HG02938 (cell line): ENCODE measurements around the gene VEGFA.

Experiments
- ATAC-seq: cut with Tn5 transposase; IDR thresholded peaks from one replicate; pipeline ENCODE4 v1.9.1; 2021; ENCODE audit warnings: mild to moderate bottlenecking, moderate library complexity; ENCODE audit not compliant: unreplicated experiment

The VEGFA gene

DNA sequence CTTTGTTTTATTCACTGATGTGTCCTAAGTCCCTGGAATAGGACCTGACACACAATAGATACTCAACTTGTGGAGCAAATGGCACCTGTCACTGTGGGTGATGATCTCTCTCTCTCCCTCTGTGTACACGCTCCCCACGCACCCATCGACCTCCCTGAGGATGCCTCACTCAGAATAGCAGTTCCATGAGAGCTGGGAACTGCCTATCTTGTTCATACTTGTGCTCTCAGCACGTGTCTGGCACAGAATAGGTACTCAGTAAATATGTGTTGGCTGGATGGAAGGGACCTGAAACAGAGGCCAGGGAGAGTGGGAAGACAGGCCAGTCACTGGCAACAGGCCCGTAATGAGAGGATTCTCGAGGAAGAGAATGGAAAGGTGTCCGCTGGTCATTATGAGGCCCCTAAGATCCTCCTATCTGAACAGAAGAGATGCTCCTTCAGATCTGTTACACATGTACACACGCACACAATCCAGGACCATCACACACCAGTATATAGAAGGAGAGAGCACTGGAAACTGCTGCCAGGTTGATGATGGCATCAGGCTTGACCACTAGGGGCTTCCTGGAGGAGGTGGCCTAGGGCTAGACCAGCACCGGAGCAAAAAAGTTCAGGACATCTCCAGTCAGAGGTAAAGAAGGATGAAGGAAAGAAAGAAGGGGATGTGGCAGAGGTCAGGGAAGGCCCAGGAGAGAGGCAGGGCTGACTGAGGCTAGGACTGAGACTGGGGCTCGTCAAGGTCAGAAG, 30.9 kb downstream of the VEGFA start:
- no peak for ATAC-seq

DNA sequence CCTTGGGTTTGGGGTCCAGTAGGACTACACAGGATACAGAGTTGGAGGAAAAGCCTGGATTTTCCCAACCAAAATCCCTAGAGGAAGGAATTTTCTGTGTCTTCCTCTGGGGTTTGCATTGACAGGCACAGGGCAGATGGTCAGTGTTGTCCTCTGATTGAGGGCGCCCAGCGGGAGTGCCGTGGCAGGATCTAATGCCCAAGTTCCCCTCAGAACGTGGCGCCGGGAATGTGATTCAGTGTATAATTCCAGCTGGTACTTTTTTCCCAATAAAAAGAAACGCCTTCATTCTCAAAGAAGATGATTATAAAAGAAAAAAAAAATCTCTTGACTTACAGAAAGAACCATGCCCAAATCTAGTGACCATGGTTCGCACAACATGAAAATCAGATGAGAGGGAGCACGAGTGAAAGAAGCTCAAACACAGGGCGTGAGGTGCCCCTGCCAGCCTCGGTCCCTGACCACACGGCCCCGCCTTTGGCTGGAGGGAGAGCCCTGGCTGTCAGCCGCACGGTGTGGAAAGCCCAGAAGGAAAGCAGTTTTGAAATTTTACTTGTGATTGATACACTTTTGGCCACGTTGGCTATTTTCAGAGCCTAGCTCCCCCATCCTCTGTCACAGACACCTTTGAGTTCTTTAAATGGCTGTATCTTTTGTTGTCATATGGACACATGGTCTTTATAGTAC, 31.6 kb downstream of the VEGFA start:
- no peak for ATAC-seq

DNA sequence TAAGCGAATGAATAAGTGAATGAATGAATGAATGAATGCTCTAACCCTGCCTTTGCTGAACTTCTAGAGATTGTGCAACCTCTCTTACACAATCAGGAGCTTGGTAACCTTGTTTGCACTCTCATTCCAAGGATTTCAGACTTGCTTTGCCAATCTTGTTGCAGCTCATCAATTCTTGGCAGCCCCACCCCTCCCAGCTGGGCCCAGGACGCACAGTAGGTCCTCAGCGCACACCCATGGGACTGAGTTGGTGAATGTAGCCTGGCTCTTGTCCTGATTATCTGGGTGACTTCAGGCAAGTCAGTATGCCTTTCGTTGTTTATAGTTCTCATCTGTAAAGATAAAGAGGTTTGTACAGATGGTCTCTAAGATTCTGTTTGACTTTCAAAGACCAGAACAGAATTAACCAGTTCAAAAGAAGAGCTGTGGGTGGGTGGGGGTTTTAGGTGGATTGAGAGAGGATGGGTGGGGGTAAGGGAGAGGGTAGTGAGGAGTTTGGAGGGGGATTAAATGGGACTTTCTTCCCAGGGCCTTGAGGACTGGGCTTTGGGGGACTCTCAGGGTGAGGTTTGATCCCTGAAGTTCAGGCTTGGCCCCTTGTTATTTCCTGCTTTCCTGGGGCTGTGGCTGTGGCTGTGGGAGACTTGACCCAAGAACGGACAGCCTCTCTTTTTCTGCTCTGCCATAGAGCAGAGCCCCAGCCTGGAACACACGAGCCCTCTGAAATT, 33.2 kb downstream of the VEGFA start:
- ATAC-seq = no peak

GRCh38 chr6:43803783-43804549, 34.0 kb downstream of the VEGFA start:
- ATAC-seq = no peak

- ATAC-seq = no peak
These were observed 34.7 kb downstream of the VEGFA start for GRCh38 chr6:43804550-43805223.

- no peak for ATAC-seq
These were observed 35.7 kb downstream of the VEGFA start for GRCh38 chr6:43805699-43806042.

- no peak for ATAC-seq
These were observed 36.2 kb downstream of the VEGFA start for GRCh38 chr6:43806043-43806757.

DNA sequence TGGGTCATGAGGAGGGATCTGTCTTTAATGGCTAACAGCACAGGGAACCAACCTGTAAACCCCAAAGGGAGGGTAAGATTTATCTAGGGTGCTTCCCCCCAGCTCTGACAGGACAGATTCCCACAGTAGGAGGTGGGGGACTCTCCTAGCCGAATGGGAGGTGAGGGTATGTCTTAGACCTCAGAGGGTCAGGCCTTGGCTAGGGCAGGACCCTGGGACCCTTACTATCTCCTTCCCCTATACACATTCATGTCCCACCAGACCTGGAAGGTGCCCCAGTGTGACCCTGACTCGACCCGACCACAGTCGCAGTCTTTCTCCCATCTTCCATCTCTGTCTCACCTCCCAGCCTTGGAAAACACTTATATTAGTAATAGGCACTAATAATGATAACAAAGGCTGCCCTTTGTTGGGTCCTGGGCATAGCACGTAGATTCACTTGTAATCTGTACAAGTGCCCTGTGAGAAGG, 36.8 kb downstream of the VEGFA start:
- ATAC-seq = no peak

- no peak for ATAC-seq
These were observed 37.4 kb downstream of the VEGFA start for GRCh38 chr6:43807228-43808061.

GRCh38 chr6:43808412-43808811, 38.4 kb downstream of the VEGFA start:
- ATAC-seq = no peak

GRCh38 chr6:43809417-43810305, 39.6 kb downstream of the VEGFA start:
- no peak for ATAC-seq

DNA sequence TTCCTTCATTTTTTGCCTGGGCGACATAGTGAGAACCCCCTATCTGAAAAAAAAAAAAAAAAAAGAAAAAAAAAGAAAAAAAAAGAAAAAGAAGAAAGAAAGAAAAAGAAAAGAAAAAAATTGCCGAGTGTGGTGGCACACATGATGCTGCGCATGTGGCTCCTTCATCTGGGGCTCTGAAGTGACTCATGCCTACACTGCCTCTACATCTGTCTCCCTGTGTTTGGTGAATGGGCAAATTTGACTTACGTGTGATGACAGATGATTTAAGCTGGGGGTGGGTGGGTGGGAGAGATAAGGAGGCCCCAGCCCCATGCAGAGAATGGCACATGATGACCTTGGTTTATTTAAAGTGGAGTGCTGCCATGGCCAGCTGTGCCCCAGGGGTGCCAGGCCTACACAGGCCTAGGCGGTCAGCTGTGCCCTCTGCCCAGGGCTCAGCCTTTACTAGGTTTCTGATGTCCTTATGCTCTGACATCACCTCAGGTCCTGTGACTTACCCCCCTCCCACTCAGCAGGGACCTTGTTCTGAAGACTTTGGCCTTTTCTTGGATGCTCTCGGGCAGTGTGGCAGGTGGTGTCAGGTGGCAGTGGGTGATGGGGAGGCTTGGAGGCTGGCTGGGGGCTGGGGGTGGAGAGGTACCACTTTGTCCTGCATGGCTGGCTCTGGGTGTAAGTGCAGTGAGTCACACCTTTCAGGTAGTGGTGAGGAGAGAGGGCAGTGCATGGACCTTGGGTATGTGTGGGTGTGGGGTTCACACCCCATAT, 41.1 kb downstream of the VEGFA start:
- ATAC-seq = no peak

- no peak for ATAC-seq
These were observed 41.7 kb downstream of the VEGFA start for GRCh38 chr6:43811733-43812099.

DNA sequence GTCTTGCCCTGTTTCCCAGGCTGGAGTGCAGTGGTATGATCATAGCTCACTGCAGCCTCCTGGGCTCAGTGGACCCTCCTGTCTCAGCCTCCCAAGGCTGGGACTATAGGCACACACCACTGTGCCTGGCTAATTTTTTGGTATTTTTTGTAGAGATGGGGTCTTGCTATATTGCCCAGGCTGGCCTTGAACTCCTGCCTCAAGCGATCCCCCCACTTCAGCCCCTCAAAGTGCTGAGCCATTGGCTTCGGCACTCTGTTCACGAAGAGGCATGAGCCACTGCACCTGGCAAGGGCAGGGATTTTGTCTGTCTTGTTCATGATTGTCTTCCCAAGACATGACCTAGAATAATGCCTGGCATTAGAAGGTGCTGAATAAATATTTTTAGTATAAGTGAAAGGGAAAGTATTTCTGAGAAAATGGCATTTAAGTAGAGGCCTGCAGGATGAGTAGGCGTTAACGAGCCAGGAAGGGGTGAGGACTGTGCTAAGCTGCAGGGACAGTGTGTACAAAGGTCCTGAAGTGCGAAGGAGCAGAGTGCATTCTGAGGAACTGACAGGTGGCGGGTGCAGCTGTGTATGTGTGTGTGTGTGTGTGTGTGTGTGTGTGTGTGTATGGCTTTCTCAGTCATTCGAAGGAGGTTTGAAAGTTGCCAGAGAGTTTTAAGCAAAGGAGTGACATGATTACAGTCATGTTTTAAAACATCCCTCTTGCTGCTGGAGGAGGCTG, 43.0 kb downstream of the VEGFA start:
- no peak for ATAC-seq

- no peak for ATAC-seq
These were observed 44.1 kb downstream of the VEGFA start for GRCh38 chr6:43814111-43814510.

- no peak for ATAC-seq
These were observed 44.9 kb downstream of the VEGFA start for GRCh38 chr6:43814865-43815264.

DNA sequence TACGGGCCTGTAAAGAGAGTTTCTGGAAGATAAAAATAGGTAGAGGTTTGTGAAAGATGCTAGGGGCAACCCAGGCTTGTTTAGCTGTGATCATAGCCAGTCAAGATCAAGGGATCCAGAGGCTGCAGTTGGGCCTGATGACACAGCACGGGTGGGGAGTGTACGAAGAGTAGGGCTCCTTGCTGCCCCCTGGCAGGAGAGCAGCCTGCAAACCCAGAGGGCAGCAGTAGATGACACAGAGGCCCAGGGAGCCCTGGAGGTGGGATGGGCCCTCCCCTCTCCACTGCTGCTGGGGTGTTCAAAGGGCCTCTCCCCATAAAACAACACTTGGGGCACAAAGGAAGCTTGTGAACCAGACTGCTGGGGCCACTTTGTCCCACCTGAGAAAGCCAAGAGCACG, 47.2 kb downstream of the VEGFA start:
- no peak for ATAC-seq
